ENCODE data around the gene MDC1.

GRCh38 chr6:30685157-30686008 is 31.7 kb downstream of the MDC1 start:
- TF ChIP-seq POLR2A (IDR thresholded peaks at IDR 0.05): no peak
- TF ChIP-seq, protein P1, sequence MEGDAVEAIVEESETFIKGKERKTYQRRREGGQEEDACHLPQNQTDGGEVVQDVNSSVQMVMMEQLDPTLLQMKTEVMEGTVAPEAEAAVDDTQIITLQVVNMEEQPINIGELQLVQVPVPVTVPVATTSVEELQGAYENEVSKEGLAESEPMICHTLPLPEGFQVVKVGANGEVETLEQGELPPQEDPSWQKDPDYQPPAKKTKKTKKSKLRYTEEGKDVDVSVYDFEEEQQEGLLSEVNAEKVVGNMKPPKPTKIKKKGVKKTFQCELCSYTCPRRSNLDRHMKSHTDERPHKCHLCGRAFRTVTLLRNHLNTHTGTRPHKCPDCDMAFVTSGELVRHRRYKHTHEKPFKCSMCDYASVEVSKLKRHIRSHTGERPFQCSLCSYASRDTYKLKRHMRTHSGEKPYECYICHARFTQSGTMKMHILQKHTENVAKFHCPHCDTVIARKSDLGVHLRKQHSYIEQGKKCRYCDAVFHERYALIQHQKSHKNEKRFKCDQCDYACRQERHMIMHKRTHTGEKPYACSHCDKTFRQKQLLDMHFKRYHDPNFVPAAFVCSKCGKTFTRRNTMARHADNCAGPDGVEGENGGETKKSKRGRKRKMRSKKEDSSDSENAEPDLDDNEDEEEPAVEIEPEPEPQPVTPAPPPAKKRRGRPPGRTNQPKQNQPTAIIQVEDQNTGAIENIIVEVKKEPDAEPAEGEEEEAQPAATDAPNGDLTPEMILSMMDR (IDR thresholded peaks at IDR 0.05): no peak

Measured in esophagus squamous epithelium (tissue), 4 donors.